ENCODE measurements around the gene TAL1. TPM values are rescaled to one million over a fixed set of nuclear protein-coding genes. Genes with fewer than 3 reads are reported as not detected.
"Not testable (repeated sequence)": the region's sequence is repeated elsewhere in the genome, so short reads cannot be mapped to it uniquely, and the experiment has no call there.

The TAL1 gene
- total and polyA plus RNA-seq, 10 of the 15 experiments (the other 5 are each of a cell fraction or from before 2014, with no cell fraction given) = 0.05 TPM; not detected in 9

- H3K27ac ChIP-seq (ENCODE audit: control insufficient read depth, insufficient read depth); SMC1A ChIA-PET (ENCODE audit: uncharacterized antibody, unreplicated experiment); BruUV-seq (replicated peaks); H3K4me2 ChIP-seq (ENCODE audit: control insufficient read depth, insufficient read depth); H3K27me3 ChIP-seq (replicated peaks in 1 of 2; ENCODE audit: control insufficient read depth in 2 of 2, insufficient read depth in 2 of 2, low read length in 1 of 2); H2AFZ ChIP-seq (ENCODE audit: control insufficient read depth, low read depth, low read length); POLR2A ChIA-PET; DNase-seq (ENCODE audit: low read depth, low spot score); ATAC-seq; H3K36me3 ChIP-seq (ENCODE audit: control insufficient read depth in 2 of 2, insufficient read depth in 2 of 2, low read length in 1 of 2); H3K9me3 ChIP-seq (replicated peaks; ENCODE audit: control insufficient read depth, insufficient read depth, low read length); RAD21 ChIA-PET (ENCODE audit: unreplicated experiment); H3K4me3 ChIP-seq; in situ Hi-C loops (cut with MboI); H3K9ac ChIP-seq (ENCODE audit: control insufficient read depth, insufficient read depth, low read length); H3K79me2 ChIP-seq (ENCODE audit: control insufficient read depth, insufficient read depth, low read length); H3K4me1 ChIP-seq (ENCODE audit: control insufficient read depth, insufficient read depth, low read length); FAIRE-seq; H4K20me1 ChIP-seq (ENCODE audit: control insufficient read depth, insufficient read depth): not testable (repeated sequence)
- WGBS (ENCODE audit: insufficient coverage, insufficient replicate concordance, low lambda C conversion rate, missing lambda C conversion rate) = 47% methylated on average over 9 of the region's 9 CpGs
- intact Hi-C loops (cut with micrococcal nuclease; ENCODE audit: unreplicated experiment) = loop anchor here (10.0 kb wide), 1 partner anchor 229 kb away; no protein-coding TSS in a partner anchor
- CTCF ChIA-PET = interaction anchor here (1.0 to 4.6 kb wide), 3 partner anchors 50 to 67 kb away, joined by 4 to 62 read pairs (median 9); no protein-coding TSS in a partner anchor
Observed at GRCh38 chr1:47195981-47196380, 36.0 kb downstream of the TAL1 start.

- DNase-seq (ENCODE audit: low read depth, low spot score) = no peak
- Histone ChIP-seq H2AFZ (ENCODE audit: control insufficient read depth, low read depth, low read length) (no peak overlapping the region), H3K4me2 (ENCODE audit: control insufficient read depth, insufficient read depth) (no peak overlapping the region), H3K27ac (ENCODE audit: control insufficient read depth, insufficient read depth) (no peak overlapping the region), H3K27me3 (replicated peaks in 1 of 2; ENCODE audit: control insufficient read depth in 2 of 2, insufficient read depth in 2 of 2, low read length in 1 of 2) (peaks cover 4 to 5% of the 10 kb centered on the region in 2 experiments; a peak in 2 of 4 replicates), H3K36me3 (ENCODE audit: control insufficient read depth in 2 of 2, insufficient read depth in 2 of 2, low read length in 1 of 2) (no peaks in the 10 kb centered on the region), H3K9ac (ENCODE audit: control insufficient read depth, insufficient read depth, low read length) (no peak overlapping the region), H3K79me2 (ENCODE audit: control insufficient read depth, insufficient read depth, low read length) (no peaks in the 10 kb centered on the region), H3K4me1 (ENCODE audit: control insufficient read depth, insufficient read depth, low read length) (no peaks in the 10 kb centered on the region), H4K20me1 (ENCODE audit: control insufficient read depth, insufficient read depth) (no peaks in the 10 kb centered on the region), H3K9me3 (replicated peaks; ENCODE audit: control insufficient read depth, insufficient read depth, low read length) (no peaks in the 10 kb centered on the region), H3K4me3 (no peak overlapping the region)
- SMC1A ChIA-PET (ENCODE audit: uncharacterized antibody, unreplicated experiment) = interaction anchor here (1.7 to 2.5 kb wide), 3 partner anchors 9 to 69 kb away, joined by 3 to 13 read pairs (median 10); no protein-coding TSS in a partner anchor
- ATAC-seq = no peak
- CTCF ChIA-PET = interaction anchor here (0.7 to 6.5 kb wide), 9 partner anchors 11 to 242 kb away, joined by 4 to 71 read pairs (median 6); no protein-coding TSS in a partner anchor
- intact Hi-C loops (cut with micrococcal nuclease; ENCODE audit: unreplicated experiment) = loop anchor here (5.0 to 10.0 kb wide), 2 partner anchors 230 to 518 kb away; no protein-coding TSS in a partner anchor
- in situ Hi-C loops (cut with MboI) = loop anchor here (5.0 kb wide), 1 partner anchor 528 kb away; no protein-coding TSS in a partner anchor
- POLR2A ChIA-PET = no interaction called here
- FAIRE-seq = no peak
- RAD21 ChIA-PET (ENCODE audit: unreplicated experiment) = interaction anchor here (1.1 kb wide), 1 partner anchor 144 kb away, joined by 3 read pairs; no protein-coding TSS in a partner anchor
- no TSS peak for BruUV-seq (replicated peaks)
- TF ChIP-seq HSF1 (IDR thresholded peaks at IDR 0.05; ENCODE audit: low read depth, low read length) = no peak
- TF ChIP-seq SREBF2 (IDR thresholded peaks at IDR 0.05; ENCODE audit: low read length) = no peak
- TF ChIP-seq E2F4 (IDR thresholded peaks at IDR 0.05; ENCODE audit: low read depth, low read length) = no peak
- no peak for TF ChIP-seq GATAD2B (conservative IDR thresholded peaks at IDR 0.05; ENCODE audit: low read depth)
- no peak for TF ChIP-seq SMAD5 (IDR thresholded peaks at IDR 0.05; ENCODE audit: low read depth)
- no peak for TF ChIP-seq ZNF217 (IDR thresholded peaks at IDR 0.05)
- no peak for TF ChIP-seq WRNIP1 (IDR thresholded peaks at IDR 0.05; ENCODE audit: borderline replicate concordance, low read depth, low read length)
- no peak for TF ChIP-seq ZNF622 (IDR thresholded peaks at IDR 0.05)
- no peak for TF ChIP-seq FOXM1 (IDR thresholded peaks at IDR 0.05; ENCODE audit: low read depth, low read length)
- no peak for TF ChIP-seq SIN3A (IDR thresholded peaks at IDR 0.05; ENCODE audit: low read depth, low read length)
- TF ChIP-seq SUPT20H (IDR thresholded peaks at IDR 0.05; ENCODE audit: borderline replicate concordance, control insufficient read depth, low read depth, low read length) = no peak
- TF ChIP-seq BACH1 (IDR thresholded peaks at IDR 0.05; ENCODE audit: borderline replicate concordance) = no peak
- TF ChIP-seq TARDBP (IDR thresholded peaks at IDR 0.05; ENCODE audit: borderline replicate concordance) = no peak
- no peak for TF ChIP-seq SKIL (IDR thresholded peaks at IDR 0.05; ENCODE audit: low read depth, poor library complexity, severe bottlenecking)
Observed at GRCh38 chr1:47194311-47194710, 37.7 kb downstream of the TAL1 start.

Measured in GM12878 (cell line).